Type B pancreatic cell (in vitro differentiated cells): ENCODE measurements around the gene SLC44A5. TPM values are rescaled to one million over a fixed set of nuclear protein-coding genes. Genes with fewer than 3 reads are reported as not detected.
A peak's percentile ranks its signal among the peaks of the same experiment; 100 is the strongest.
"Not testable (repeated sequence)": the region's sequence is repeated elsewhere in the genome, so short reads cannot be mapped to it uniquely, and the experiment has no call there.

ENCODE experiments used
- DNase-seq: peaks from one replicate; pipeline ENCODE4 v3.0.0; 2021; ENCODE audit warnings: mixed read lengths; ENCODE audit not compliant: unreplicated experiment; ENCODE audit errors: extremely low spot score
- H3K27ac Mint-ChIP-seq: 2 replicates; pipeline ENCODE4 v1.8.0; 2021; ENCODE audit warnings: mild to moderate bottlenecking, mixed read lengths
- H3K27me3 Mint-ChIP-seq: 2 replicates; pipeline ENCODE4 v1.8.0; 2021; ENCODE audit warnings: mixed read lengths
- H3K36me3 Mint-ChIP-seq: 2 replicates; pipeline ENCODE4 v1.8.0; 2021; ENCODE audit warnings: mixed read lengths
- H3K4me1 Mint-ChIP-seq: one replicate; pipeline ENCODE4 v1.8.0; 2021; ENCODE audit warnings: mixed read lengths; ENCODE audit not compliant: unreplicated experiment
- H3K4me3 Mint-ChIP-seq: 2 replicates; pipeline ENCODE4 v1.8.0; 2021; ENCODE audit warnings: mild to moderate bottlenecking, mixed read lengths
- H3K9me3 Mint-ChIP-seq: 2 replicates; pipeline ENCODE4 v1.8.0; 2021; ENCODE audit warnings: mixed read lengths
- total RNA-seq: library from RNA; stranded (reverse); gene quantifications from 2 replicates; pipeline ENCODE4 v1.2.1, GENCODE V29; 2021; ENCODE audit warnings: low replicate concordance
- TF ChIP-seq, protein P1 (sequence below): fragments of 200-600 bp; sonication (generic); conservative IDR thresholded peaks from 2 replicates; pipeline ENCODE4 v1.5.0; 2021; ENCODE audit warnings: antibody characterized with exemption, mild to moderate bottlenecking

SLC44A5 gene
- total RNA-seq, 1 donor from 2014 or later: 2.4 TPM

DNA sequence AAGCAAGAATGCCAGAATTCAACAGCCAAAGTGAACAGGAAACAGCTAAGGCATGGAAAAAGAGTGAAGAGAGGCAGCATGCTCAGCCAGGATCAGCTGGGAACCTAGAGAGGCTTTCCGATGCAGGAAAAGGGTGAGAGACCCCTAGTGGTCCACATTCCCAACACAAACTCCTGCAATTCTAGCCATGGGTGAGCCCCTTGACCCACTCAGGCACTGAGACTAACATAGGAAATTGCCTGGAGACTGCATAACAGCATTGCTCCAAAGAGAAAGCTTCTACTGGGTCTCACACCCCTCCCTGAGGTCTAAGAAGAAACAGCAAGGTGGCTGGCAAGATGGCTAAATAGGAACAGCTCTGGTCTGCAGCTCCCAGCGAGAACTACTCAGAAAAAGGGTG lies 353.5 kb downstream of the SLC44A5 start:
- H3K9me3 Mint-ChIP-seq: no peaks in the 10 kb centered on the region
- TF ChIP-seq, protein P1, sequence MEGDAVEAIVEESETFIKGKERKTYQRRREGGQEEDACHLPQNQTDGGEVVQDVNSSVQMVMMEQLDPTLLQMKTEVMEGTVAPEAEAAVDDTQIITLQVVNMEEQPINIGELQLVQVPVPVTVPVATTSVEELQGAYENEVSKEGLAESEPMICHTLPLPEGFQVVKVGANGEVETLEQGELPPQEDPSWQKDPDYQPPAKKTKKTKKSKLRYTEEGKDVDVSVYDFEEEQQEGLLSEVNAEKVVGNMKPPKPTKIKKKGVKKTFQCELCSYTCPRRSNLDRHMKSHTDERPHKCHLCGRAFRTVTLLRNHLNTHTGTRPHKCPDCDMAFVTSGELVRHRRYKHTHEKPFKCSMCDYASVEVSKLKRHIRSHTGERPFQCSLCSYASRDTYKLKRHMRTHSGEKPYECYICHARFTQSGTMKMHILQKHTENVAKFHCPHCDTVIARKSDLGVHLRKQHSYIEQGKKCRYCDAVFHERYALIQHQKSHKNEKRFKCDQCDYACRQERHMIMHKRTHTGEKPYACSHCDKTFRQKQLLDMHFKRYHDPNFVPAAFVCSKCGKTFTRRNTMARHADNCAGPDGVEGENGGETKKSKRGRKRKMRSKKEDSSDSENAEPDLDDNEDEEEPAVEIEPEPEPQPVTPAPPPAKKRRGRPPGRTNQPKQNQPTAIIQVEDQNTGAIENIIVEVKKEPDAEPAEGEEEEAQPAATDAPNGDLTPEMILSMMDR: peak; percentile 57
- no peak for DNase-seq

DNA sequence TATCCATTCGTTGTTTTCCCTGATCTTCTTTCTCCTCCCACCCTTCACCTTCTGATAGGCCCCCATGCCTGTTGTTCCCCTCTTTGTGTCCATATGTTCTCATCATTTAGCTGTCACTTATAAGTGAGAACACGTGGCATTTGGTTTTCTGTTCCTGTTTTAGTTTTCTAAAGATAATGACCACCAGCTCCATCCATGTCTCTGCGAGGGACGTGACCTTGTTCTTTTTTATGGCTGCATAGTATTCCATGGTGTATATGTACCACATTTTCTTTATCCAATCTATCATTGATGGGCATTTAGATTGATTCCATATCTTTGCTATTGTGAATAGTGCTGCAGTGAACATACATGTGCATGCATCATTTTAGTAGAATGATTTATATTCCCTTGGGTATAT lies 360.8 kb downstream of the SLC44A5 start:
- not testable (repeated sequence) for H3K36me3 Mint-ChIP-seq, H3K4me1 Mint-ChIP-seq, DNase-seq, H3K27me3 Mint-ChIP-seq, H3K27ac Mint-ChIP-seq, H3K9me3 Mint-ChIP-seq, H3K4me3 Mint-ChIP-seq

More for the DNA sequence above, 353.5 kb downstream of the SLC44A5 start:
- no peak overlapping the region for H3K27ac Mint-ChIP-seq
- no peaks in the 10 kb centered on the region for H3K4me1 Mint-ChIP-seq
- no peaks in the 10 kb centered on the region for H3K36me3 Mint-ChIP-seq
- no peaks in the 10 kb centered on the region for H3K27me3 Mint-ChIP-seq
- no peak overlapping the region for H3K4me3 Mint-ChIP-seq

DNA sequence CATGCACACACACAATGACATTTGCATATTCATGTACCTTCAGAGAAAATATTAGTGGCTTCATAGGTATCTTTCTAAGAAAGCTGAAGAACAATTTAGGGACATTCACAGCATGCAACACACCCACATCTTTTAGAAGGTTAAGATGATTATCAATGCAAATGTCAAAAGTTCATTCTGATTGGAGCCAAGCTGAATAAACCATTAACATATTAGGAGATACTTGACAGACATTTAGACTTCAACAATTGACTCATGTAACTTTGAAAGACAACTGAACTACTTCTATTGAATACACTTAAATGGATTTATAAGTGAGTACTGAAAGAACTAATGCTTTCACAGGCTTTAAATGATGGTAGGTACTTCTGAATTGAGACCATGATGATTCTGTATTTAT lies 365.7 kb downstream of the SLC44A5 start:
- no peaks in the 10 kb centered on the region for H3K4me1 Mint-ChIP-seq
- DNase-seq: no peak
- H3K4me3 Mint-ChIP-seq: no peak overlapping the region
- no peaks in the 10 kb centered on the region for H3K9me3 Mint-ChIP-seq
- no peak overlapping the region for H3K27ac Mint-ChIP-seq
- TF ChIP-seq, protein P1: no peak
- H3K36me3 Mint-ChIP-seq: no peaks in the 10 kb centered on the region
- no peaks in the 10 kb centered on the region for H3K27me3 Mint-ChIP-seq

DNA sequence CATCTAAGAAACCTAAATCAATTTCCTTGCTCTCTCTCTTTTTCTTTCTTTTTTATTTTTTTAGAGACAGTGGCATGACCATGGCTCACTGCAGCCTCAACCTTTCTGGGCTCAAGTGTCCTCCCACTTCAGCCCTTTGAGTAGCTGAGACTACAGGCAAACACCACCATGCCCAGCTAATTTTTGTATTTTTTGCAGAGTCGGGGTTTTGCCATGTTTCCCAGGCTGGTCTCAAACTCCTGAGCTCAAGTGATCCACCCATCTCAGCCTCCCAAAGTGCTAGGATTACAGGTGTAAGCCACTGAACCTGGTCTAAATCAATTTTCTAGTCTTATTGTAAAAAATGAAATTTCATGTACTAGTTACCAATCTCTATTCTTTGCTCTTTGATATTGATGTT lies 367.8 kb downstream of the SLC44A5 start:
- Mint-ChIP-seq H3K4me1 (no peaks in the 10 kb centered on the region), H3K27me3 (no peaks in the 10 kb centered on the region), H3K36me3 (no peaks in the 10 kb centered on the region), H3K4me3 (no peak overlapping the region), H3K9me3 (no peaks in the 10 kb centered on the region), H3K27ac (no peak overlapping the region)
- TF ChIP-seq, protein P1: no peak
- no peak for DNase-seq

DNA sequence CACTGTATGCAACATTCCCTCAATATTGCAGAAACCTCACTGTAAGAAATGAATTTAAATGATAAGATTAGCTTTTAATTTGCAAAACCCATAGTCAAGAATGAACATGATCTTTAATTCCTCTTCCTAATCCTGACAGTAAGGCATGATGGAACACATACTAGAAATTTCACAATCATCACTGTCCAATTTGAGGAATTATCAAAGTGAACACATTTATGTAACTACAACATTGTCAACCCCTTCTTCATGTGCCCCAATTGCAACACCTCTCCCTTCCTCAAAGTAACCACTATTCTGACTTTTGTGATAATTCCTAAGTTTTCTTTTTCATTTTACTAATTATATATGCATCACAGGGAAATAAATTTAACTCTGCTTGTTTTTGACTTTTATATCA lies 373.6 kb downstream of the SLC44A5 start:
- H3K9me3 Mint-ChIP-seq: no peaks in the 10 kb centered on the region
- H3K4me1 Mint-ChIP-seq: no peaks in the 10 kb centered on the region
- H3K27me3 Mint-ChIP-seq: no peaks in the 10 kb centered on the region
- TF ChIP-seq, protein P1: no peak
- H3K27ac Mint-ChIP-seq: no peak overlapping the region
- DNase-seq: no peak
- no peaks in the 10 kb centered on the region for H3K36me3 Mint-ChIP-seq
- H3K4me3 Mint-ChIP-seq: no peak overlapping the region

DNA sequence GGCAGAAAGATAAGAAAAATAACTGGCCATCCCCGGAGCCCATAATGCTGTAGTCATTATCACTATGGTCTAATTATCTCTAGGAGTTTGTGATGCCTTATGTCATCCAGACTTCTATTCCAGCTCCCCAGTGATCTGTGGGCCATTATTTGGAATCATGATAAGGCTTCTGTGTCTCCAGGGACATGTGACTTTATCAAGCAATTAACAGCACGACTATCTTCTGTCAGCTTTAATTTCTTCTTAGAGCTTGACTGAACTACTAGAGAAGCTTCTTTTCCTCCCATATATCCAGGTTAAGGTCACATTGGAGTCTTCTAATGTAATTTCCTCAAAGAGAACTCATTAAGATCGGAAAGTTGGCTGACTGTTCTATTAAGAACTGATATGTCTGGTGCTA lies 376.4 kb downstream of the SLC44A5 start:
- Mint-ChIP-seq H3K27me3 (no peaks in the 10 kb centered on the region), H3K9me3 (no peaks in the 10 kb centered on the region), H3K4me1 (no peaks in the 10 kb centered on the region), H3K4me3 (no peak overlapping the region), H3K27ac (no peak overlapping the region), H3K36me3 (no peaks in the 10 kb centered on the region)
- TF ChIP-seq, protein P1: no peak
- no peak for DNase-seq
